Neural cell (in vitro differentiated cells): Measurements from ENCODE around the gene SPON2. TPM values are rescaled to one million over a fixed set of nuclear protein-coding genes. Genes with fewer than 3 reads are reported as not detected.

Source experiments
- H2AFZ ChIP-seq: fragments of 200-600, 300-800 bp; sonication (generic), shearing (Covaris generic); 2 replicates; pipeline ENCODE4 v1.6.0; 2014; ENCODE audit warnings: low read depth, mild to moderate bottlenecking, antibody characterized with exemption, low read length, moderate library complexity
- H3F3A ChIP-seq: fragments of 200-600 bp; shearing (Covaris generic); 2 replicates; pipeline ENCODE4 v1.6.1; 2016; ENCODE audit warnings: mild to moderate bottlenecking, moderate library complexity, mixed read lengths, antibody characterized with exemption, low read length; ENCODE audit not compliant: insufficient read depth, poor library complexity, severe bottlenecking
- H3K27ac ChIP-seq: fragments of 200-600, 300-800 bp; sonication (generic), shearing (Covaris generic); 2 replicates; pipeline ENCODE4 v1.5.1; 2014; ENCODE audit warnings: mild to moderate bottlenecking, low read length, moderate library complexity
- H3K27me3 ChIP-seq: fragments of 300-800, 200-600 bp; sonication (generic), shearing (Covaris generic); 2 replicates; pipeline ENCODE4 v1.6.0; 2014; ENCODE audit warnings: mild to moderate bottlenecking, low read depth, low read length, moderate library complexity; ENCODE audit not compliant: insufficient read depth
- H3K36me3 ChIP-seq: fragments of 300-800, 200-600 bp; sonication (generic), shearing (Covaris generic); 2 replicates; pipeline ENCODE4 v1.5.1; 2014; ENCODE audit warnings: mild to moderate bottlenecking, antibody characterized with exemption, low read length, moderate library complexity; ENCODE audit not compliant: insufficient read depth
- H3K4me2 ChIP-seq: fragments of 300-800, 200-600 bp; sonication (generic), shearing (Covaris generic); 2 replicates; pipeline ENCODE4 v1.6.0; 2014; ENCODE audit warnings: mild to moderate bottlenecking, low read length
- H3K4me3 ChIP-seq: fragments of 300-800, 200-600 bp; sonication (generic), shearing (Covaris generic); 2 replicates; pipeline ENCODE4 v1.5.1; 2014; ENCODE audit warnings: mild to moderate bottlenecking, low read length, moderate library complexity
- H3K79me2 ChIP-seq: fragments of 200-600 bp; shearing (Covaris generic); replicated peaks from 2 replicates; pipeline ENCODE4 v1.6.0; 2014; ENCODE audit warnings: mild to moderate bottlenecking, low read length, moderate library complexity; ENCODE audit not compliant: insufficient read depth
- H3K9ac ChIP-seq: fragments of 300-800, 200-600 bp; sonication (generic), shearing (Covaris generic); 2 replicates; pipeline ENCODE4 v1.6.1; 2016; ENCODE audit warnings: mild to moderate bottlenecking, low read length, mixed read lengths
- H3K9me2 ChIP-seq: fragments of 200-600 bp; shearing (Covaris generic); 2 replicates; pipeline ENCODE4 v1.6.1; 2016; ENCODE audit warnings: mild to moderate bottlenecking, low read length, mixed read lengths; ENCODE audit not compliant: insufficient read depth
- H3K9me3 ChIP-seq: fragments of 200-600, 300-800 bp; sonication (generic), shearing (Covaris generic); 2 replicates; pipeline ENCODE4 v1.6.1; 2016; ENCODE audit warnings: mild to moderate bottlenecking, mixed run types, low read length, moderate library complexity, mixed read lengths
- H4K20me1 ChIP-seq: fragments of 200-600 bp; shearing (Covaris generic); 2 replicates; pipeline ENCODE4 v1.6.1; 2016; ENCODE audit warnings: mild to moderate bottlenecking, mixed run types; ENCODE audit not compliant: insufficient read depth
- EP300 ChIP-seq: fragments of 450-650 bp; conservative IDR thresholded peaks from 2 replicates; pipeline ENCODE4 v1.6.1; 2014; ENCODE audit warnings: antibody characterized with exemption, mild to moderate bottlenecking, moderate library complexity; ENCODE audit not compliant: poor library complexity, severe bottlenecking
- EZH2 ChIP-seq: fragments of 200-600, 300-800 bp; shearing (Covaris generic), sonication (generic); IDR thresholded peaks from 2 replicates; pipeline ENCODE4 v1.6.1; 2014; ENCODE audit warnings: antibody characterized with exemption, low read length, borderline replicate concordance, mild to moderate bottlenecking; ENCODE audit not compliant: insufficient read depth, poor library complexity, severe bottlenecking
- MXI1 ChIP-seq: fragments of 450-650 bp; conservative IDR thresholded peaks from 2 replicates; pipeline ENCODE4 v1.6.1; 2014; ENCODE audit warnings: antibody characterized with exemption, mild to moderate bottlenecking; ENCODE audit not compliant: poor library complexity, severe bottlenecking
- POLR2AphosphoS5 ChIP-seq: IDR thresholded peaks from 2 replicates; pipeline ENCODE4 v1.6.1; 2012
- RAD21 ChIP-seq: fragments of 450-650 bp; conservative IDR thresholded peaks from 2 replicates; pipeline ENCODE4 v1.6.1; 2014; ENCODE audit warnings: antibody characterized with exemption, mild to moderate bottlenecking, moderate library complexity
- SMC3 ChIP-seq: fragments of 450-650 bp; conservative IDR thresholded peaks from 2 replicates; pipeline ENCODE4 v1.6.1; 2014; ENCODE audit warnings: antibody characterized with exemption, mild to moderate bottlenecking, moderate library complexity; ENCODE audit not compliant: poor library complexity
- TAF1 ChIP-seq: IDR thresholded peaks from 2 replicates; pipeline ENCODE4 v1.6.1; 2012; ENCODE audit warnings: low read depth
- polyA plus RNA-seq: library from polyadenylated mRNA; depleted of rRNA; stranded (reverse); fragments of >200 nt; gene quantifications from 2 replicates; pipeline ENCODE4 v1.2.3, GENCODE V29; 2014
- TF ChIP-seq, protein P1 (sequence below): fragments of 450-650 bp; IDR thresholded peaks from 2 replicates; pipeline ENCODE4 v1.5.1; 2014; ENCODE audit warnings: antibody characterized with exemption, mild to moderate bottlenecking, moderate library complexity; ENCODE audit not compliant: poor library complexity, severe bottlenecking
- TF ChIP-seq, protein P2 (sequence below): IDR thresholded peaks from 2 replicates; pipeline ENCODE4 v1.6.1; 2012; ENCODE audit warnings: borderline replicate concordance

The SPON2 gene
- polyA plus RNA-seq, 1 donor from 2014 or later, result 0.57 TPM

DNA sequence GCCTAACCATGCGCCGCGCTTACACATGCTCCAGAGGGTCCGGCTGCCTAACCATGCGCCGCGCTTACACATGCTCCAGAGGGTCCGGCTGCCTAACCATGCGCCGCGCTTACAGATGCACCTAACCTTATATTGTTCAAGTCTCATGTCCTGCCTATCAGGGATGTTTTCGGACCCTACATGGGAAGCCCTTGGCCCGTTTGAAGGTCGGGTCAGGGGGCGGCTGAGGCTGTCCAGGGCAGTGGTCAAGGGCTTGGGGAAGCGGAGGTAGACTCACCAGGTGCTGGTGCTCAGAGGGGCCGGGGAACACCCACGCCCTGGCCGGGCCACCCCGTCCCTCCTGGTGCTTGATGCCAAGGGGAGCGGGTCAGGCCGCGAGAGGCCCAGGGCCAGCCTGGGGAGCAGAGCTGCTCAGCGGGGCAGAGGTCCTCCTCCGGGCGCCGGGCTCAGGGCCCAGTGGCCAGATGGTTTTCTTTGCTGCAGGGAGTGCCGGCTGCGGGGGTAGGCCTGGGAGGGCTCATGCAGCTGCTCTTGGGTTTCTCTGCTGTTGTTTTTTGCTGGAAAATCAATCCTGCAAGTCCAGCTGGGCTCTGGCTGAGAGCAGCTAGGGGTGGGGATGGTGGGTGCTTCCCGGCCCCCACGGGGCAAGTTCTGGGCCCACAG is 35.4 kb upstream of the SPON2 start:
- Histone ChIP-seq H3K9ac (no peak overlapping the region), H3K79me2 (no peaks in the 10 kb centered on the region), H3K9me3 (no peaks in the 10 kb centered on the region), H4K20me1 (no peaks in the 10 kb centered on the region), H3K27ac (no peak overlapping the region), H3K4me2 (no peak overlapping the region), H2AFZ (no peak overlapping the region), H3K9me2 (no peaks in the 10 kb centered on the region), H3K4me3 (no peak overlapping the region), H3K27me3 (no peaks in the 10 kb centered on the region), H3K36me3 (no peaks in the 10 kb centered on the region), H3F3A (no peaks in the 10 kb centered on the region)
- TF ChIP-seq SMC3 (no peak), RAD21 (no peak), MXI1 (no peak), POLR2AphosphoS5 (no peak), TAF1 (no peak)
- TF ChIP-seq, protein P1, sequence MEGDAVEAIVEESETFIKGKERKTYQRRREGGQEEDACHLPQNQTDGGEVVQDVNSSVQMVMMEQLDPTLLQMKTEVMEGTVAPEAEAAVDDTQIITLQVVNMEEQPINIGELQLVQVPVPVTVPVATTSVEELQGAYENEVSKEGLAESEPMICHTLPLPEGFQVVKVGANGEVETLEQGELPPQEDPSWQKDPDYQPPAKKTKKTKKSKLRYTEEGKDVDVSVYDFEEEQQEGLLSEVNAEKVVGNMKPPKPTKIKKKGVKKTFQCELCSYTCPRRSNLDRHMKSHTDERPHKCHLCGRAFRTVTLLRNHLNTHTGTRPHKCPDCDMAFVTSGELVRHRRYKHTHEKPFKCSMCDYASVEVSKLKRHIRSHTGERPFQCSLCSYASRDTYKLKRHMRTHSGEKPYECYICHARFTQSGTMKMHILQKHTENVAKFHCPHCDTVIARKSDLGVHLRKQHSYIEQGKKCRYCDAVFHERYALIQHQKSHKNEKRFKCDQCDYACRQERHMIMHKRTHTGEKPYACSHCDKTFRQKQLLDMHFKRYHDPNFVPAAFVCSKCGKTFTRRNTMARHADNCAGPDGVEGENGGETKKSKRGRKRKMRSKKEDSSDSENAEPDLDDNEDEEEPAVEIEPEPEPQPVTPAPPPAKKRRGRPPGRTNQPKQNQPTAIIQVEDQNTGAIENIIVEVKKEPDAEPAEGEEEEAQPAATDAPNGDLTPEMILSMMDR, result no peak

DNA sequence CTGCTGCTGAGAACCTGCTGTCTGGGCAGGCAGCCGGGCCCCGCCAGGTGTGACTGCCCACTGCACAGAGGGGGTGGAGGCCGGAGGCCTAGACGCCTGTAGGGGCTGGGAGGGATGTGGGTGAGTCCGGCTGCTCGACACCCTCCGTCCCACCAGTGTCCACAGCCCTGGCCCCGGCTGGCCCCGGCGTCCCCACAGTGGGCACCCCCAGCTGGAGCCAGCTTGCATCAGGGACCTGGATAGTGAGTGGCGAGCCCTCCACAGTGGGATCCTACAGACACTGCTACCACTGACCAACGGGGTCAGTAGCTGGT is 34.7 kb upstream of the SPON2 start:
- Histone ChIP-seq H3K9me3 (no peaks in the 10 kb centered on the region), H3K36me3 (no peaks in the 10 kb centered on the region), H3K9ac (no peak overlapping the region), H3K27ac (no peak overlapping the region), H3K4me2 (no peak overlapping the region), H3K9me2 (no peaks in the 10 kb centered on the region), H2AFZ (no peak overlapping the region), H3K79me2 (no peaks in the 10 kb centered on the region), H4K20me1 (no peaks in the 10 kb centered on the region), H3K27me3 (no peaks in the 10 kb centered on the region), H3K4me3 (no peak overlapping the region), H3F3A (no peaks in the 10 kb centered on the region)
- TF ChIP-seq SMC3 (no peak), POLR2AphosphoS5 (no peak), TAF1 (no peak), EZH2 (no peak), RAD21 (no peak), EP300 (no peak), MXI1 (no peak)
- TF ChIP-seq, protein P1, result no peak
- TF ChIP-seq, protein P2, sequence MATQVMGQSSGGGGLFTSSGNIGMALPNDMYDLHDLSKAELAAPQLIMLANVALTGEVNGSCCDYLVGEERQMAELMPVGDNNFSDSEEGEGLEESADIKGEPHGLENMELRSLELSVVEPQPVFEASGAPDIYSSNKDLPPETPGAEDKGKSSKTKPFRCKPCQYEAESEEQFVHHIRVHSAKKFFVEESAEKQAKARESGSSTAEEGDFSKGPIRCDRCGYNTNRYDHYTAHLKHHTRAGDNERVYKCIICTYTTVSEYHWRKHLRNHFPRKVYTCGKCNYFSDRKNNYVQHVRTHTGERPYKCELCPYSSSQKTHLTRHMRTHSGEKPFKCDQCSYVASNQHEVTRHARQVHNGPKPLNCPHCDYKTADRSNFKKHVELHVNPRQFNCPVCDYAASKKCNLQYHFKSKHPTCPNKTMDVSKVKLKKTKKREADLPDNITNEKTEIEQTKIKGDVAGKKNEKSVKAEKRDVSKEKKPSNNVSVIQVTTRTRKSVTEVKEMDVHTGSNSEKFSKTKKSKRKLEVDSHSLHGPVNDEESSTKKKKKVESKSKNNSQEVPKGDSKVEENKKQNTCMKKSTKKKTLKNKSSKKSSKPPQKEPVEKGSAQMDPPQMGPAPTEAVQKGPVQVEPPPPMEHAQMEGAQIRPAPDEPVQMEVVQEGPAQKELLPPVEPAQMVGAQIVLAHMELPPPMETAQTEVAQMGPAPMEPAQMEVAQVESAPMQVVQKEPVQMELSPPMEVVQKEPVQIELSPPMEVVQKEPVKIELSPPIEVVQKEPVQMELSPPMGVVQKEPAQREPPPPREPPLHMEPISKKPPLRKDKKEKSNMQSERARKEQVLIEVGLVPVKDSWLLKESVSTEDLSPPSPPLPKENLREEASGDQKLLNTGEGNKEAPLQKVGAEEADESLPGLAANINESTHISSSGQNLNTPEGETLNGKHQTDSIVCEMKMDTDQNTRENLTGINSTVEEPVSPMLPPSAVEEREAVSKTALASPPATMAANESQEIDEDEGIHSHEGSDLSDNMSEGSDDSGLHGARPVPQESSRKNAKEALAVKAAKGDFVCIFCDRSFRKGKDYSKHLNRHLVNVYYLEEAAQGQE, result no peak
